Smooth muscle cell (in vitro differentiated cells): ENCODE data around the gene ACAA1. TPM values are rescaled to one million over a fixed set of nuclear protein-coding genes. Genes with fewer than 3 reads are reported as not detected.
A peak's percentile ranks its signal among the peaks of the same experiment; 100 is the strongest.

ENCODE experiments used
- DNase-seq: peaks from one replicate; lab custom pipeline; 2025; ENCODE audit not compliant: unreplicated experiment; lab: John Stamatoyannopoulos, UW
- H2AFZ ChIP-seq: fragments of 200-600 bp; sonication (generic); 2 replicates; pipeline ENCODE4 v1.6.0; 2016; ENCODE audit warnings: antibody characterized with exemption, low read depth, mild to moderate bottlenecking
- H3F3A ChIP-seq: fragments of 200-600 bp; sonication (generic); 2 replicates; pipeline ENCODE4 v1.6.0; 2017; ENCODE audit warnings: antibody characterized with exemption, low read depth
- H3K27ac ChIP-seq: fragments of 200-600 bp; sonication (generic); 2 replicates; pipeline ENCODE4 v1.5.1; 2016; ENCODE audit warnings: low read depth, mild to moderate bottlenecking
- H3K27me3 ChIP-seq: fragments of 200-600 bp; sonication (generic); 2 replicates; pipeline ENCODE4 v1.6.1; 2016; ENCODE audit warnings: low read depth, mild to moderate bottlenecking
- H3K36me3 ChIP-seq: fragments of 200-600 bp; sonication (generic); 2 replicates; pipeline ENCODE4 v1.5.1; 2016; ENCODE audit warnings: low read depth
- H3K4me1 ChIP-seq: fragments of 200-600 bp; sonication (generic); 2 replicates; pipeline ENCODE4 v1.5.1; 2016; ENCODE audit warnings: low read depth
- H3K4me2 ChIP-seq: fragments of 200-600 bp; sonication (generic); 2 replicates; pipeline ENCODE4 v1.6.0; 2016; ENCODE audit warnings: mild to moderate bottlenecking
- H3K4me3 ChIP-seq: fragments of 200-600 bp; sonication (generic); 2 replicates; pipeline ENCODE4 v1.5.1; 2016; ENCODE audit warnings: mild to moderate bottlenecking
- H3K79me2 ChIP-seq: fragments of 200-600 bp; sonication (generic); 2 replicates; pipeline ENCODE4 v1.6.0; 2016; ENCODE audit warnings: low read depth, mild to moderate bottlenecking
- H3K9ac ChIP-seq: fragments of 200-600 bp; sonication (generic); 2 replicates; pipeline ENCODE4 v1.6.0; 2016; ENCODE audit warnings: low read depth
- H3K9me3 ChIP-seq: fragments of 200-600 bp; sonication (generic); replicated peaks from 2 replicates; pipeline ENCODE4 v1.5.1; 2016; ENCODE audit warnings: low read depth
- H4K20me1 ChIP-seq: fragments of 200-600 bp; sonication (generic); 2 replicates; pipeline ENCODE4 v1.6.0; 2016; ENCODE audit warnings: low read depth
- WGBS: methylation state at CpG from one replicate; pipeline ENCODE4 v1.1.7; 2016; ENCODE audit warnings: low lambda C conversion rate; 5-methylcytosine and 5-hydroxymethylcytosine counted together
- polyA plus RNA-seq: library from polyadenylated mRNA; unstranded; fragments of >200 nt; fragmentation: Nextera tagmentation; extraction: Ambion mirVana; gene quantifications from 2 replicates; pipeline ENCODE4 v1.2.1, GENCODE V29; 2016
- total RNA-seq: library from RNA; depleted of rRNA; stranded (reverse); fragments of >200 nt; gene quantifications from 2 replicates; pipeline ENCODE4 v1.2.3, GENCODE V29; 2014
- TF ChIP-seq, protein P1 (sequence below): fragments of 200-600 bp; sonication (generic); IDR thresholded peaks from 2 replicates; pipeline ENCODE4 v1.5.1; 2017; ENCODE audit warnings: borderline replicate concordance, mild to moderate bottlenecking, antibody characterized with exemption; ENCODE audit not compliant: insufficient read depth, poor library complexity, severe bottlenecking

The ACAA1 gene
- total and polyA plus RNA-seq, 2 experiments from 2014 or later, result 22.7 to 41.8 TPM

DNA sequence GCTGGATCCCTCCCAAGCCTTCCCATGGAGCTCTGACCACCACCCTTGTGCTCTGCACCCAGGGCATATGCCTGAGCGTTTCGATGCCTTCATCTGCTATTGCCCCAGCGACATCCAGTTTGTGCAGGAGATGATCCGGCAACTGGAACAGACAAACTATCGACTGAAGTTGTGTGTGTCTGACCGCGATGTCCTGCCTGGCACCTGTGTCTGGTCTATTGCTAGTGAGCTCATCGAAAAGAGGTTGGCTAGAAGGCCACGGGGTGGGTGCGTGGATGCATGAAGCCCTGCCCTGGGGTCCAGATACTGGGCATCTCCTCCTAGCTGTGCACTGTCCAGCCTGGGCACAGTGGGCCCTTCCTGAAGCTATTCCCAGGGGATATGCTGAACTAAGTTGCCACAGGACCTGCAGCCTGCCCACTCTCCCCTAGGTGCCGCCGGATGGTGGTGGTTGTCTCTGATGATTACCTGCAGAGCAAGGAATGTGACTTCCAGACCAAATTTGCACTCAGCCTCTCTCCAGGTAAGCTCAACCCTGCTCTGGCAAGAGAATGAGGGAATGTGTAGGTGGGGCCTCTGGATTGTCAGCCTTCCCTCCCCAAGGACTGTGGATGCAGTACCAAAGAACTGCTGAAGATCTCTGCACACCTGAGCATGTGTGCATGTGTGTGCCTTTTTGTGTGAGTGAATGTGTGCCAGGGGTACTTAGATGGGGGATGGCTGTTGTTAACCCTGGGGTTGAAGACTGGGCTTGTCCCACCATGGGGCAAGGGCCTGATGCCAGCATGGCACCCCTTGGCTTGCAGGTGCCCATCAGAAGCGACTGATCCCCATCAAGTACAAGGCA is 3.6 kb upstream of the ACAA1 start:
- Histone ChIP-seq H3F3A (peaks cover 4% of the 10 kb centered on the region), H3K36me3 (no peaks in the 10 kb centered on the region), H3K4me1 (peaks cover 24% of the 10 kb centered on the region), H4K20me1 (peaks cover 9% of the 10 kb centered on the region), H3K27me3 (no peaks in the 10 kb centered on the region), H3K27ac (no peak overlapping the region), H3K4me3 (no peak overlapping the region), H3K9ac (no peak overlapping the region), H3K4me2 (peak overlapping the region; percentile 88), H3K79me2 (peaks cover 24% of the 10 kb centered on the region), H3K9me3 (no peaks in the 10 kb centered on the region), H2AFZ (no peak overlapping the region)
- TF ChIP-seq, protein P1, sequence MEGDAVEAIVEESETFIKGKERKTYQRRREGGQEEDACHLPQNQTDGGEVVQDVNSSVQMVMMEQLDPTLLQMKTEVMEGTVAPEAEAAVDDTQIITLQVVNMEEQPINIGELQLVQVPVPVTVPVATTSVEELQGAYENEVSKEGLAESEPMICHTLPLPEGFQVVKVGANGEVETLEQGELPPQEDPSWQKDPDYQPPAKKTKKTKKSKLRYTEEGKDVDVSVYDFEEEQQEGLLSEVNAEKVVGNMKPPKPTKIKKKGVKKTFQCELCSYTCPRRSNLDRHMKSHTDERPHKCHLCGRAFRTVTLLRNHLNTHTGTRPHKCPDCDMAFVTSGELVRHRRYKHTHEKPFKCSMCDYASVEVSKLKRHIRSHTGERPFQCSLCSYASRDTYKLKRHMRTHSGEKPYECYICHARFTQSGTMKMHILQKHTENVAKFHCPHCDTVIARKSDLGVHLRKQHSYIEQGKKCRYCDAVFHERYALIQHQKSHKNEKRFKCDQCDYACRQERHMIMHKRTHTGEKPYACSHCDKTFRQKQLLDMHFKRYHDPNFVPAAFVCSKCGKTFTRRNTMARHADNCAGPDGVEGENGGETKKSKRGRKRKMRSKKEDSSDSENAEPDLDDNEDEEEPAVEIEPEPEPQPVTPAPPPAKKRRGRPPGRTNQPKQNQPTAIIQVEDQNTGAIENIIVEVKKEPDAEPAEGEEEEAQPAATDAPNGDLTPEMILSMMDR, result no peak
- WGBS, result 97% methylated on average over 13 of the region's 13 CpGs
- DNase-seq, result no peak

DNA sequence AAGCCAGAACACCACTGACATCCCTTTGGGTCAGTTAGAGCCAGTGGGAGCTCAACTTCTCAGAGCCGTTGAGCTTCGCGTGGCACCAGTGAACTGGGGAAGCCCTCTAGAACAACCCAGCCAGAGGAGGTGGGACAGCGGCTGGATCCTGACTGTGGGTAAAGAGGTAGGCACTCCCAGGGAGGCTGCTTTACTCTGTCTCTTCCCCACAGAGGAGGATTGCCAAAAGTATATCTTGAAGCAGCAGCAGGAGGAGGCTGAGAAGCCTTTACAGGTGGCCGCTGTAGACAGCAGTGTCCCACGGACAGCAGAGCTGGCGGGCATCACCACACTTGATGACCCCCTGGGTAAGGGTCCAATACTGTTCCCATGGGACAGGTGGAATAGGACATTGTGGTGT is 2.7 kb upstream of the ACAA1 start:
- Histone ChIP-seq H3K27ac (no peak overlapping the region), H3K9ac (peak overlapping the region; percentile 77), H3F3A (peaks cover 4% of the 10 kb centered on the region), H3K4me1 (peaks cover 27% of the 10 kb centered on the region), H3K9me3 (no peaks in the 10 kb centered on the region), H3K36me3 (no peaks in the 10 kb centered on the region), H3K27me3 (no peaks in the 10 kb centered on the region), H3K79me2 (peaks cover 33% of the 10 kb centered on the region), H4K20me1 (peaks cover 17% of the 10 kb centered on the region), H2AFZ (no peak overlapping the region), H3K4me2 (peak overlapping the region; percentile 88), H3K4me3 (peak overlapping the region; percentile 80)
- WGBS, result 96% methylated on average over 7 of the region's 7 CpGs
- DNase-seq, result no peak
- TF ChIP-seq, protein P1, result no peak

DNA sequence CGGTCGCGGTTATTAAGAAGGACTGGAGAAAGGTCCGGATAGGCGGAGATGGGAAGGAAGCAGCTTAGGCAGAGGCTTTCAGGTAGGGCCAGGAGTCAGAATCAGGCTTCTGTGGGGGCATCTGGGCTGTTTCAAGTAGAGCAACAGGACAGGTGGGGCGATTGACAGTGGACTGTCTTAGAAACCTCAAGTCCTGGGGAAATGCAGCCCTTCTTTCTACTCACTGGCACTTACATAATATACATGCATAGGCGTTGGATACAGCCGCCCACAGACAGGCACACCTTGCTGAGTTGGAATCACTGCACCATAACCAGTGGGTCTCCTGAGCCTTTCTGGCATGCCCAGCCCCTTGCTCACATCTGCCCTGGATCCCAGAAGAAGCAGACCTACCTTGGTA is 2.3 kb upstream of the ACAA1 start:
- Histone ChIP-seq H3K4me3 (peak overlapping the region; percentile 80), H2AFZ (peak overlapping the region; percentile 98), H3K4me2 (peak overlapping the region; percentile 88), H3K36me3 (no peaks in the 10 kb centered on the region), H4K20me1 (peaks cover 18% of the 10 kb centered on the region), H3K27me3 (no peaks in the 10 kb centered on the region), H3K4me1 (peaks cover 27% of the 10 kb centered on the region), H3K9me3 (no peaks in the 10 kb centered on the region), H3K79me2 (peaks cover 36% of the 10 kb centered on the region), H3K9ac (peak overlapping the region; percentile 77), H3K27ac (peak overlapping the region; percentile 86), H3F3A (peaks cover 4% of the 10 kb centered on the region)
- WGBS, result 36% methylated on average over 8 of the region's 8 CpGs
- TF ChIP-seq, protein P1, result no peak
- no peak for DNase-seq
